ENCODE results near the gene ASAP3.

DNA sequence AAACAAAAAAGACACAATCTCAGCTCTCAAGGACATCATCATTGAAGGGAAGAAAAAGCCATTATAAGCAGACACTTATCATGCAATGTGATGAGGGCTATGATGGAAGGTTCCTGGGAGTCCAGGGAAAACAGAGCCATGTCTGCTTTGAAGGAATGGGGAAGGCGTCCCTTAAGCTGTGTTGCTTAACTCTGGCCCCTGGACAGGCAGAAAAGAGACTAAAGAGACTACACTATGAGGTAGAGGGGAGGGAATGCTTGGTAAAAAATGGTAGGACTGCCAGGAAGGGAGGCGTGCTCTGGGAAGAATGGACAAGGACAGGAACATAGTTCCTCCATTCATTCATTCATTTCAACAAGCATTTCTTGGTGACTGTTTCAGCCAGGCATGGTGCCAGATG, 21.2 kb downstream of the ASAP3 start:
- TF ChIP-seq, protein P1, sequence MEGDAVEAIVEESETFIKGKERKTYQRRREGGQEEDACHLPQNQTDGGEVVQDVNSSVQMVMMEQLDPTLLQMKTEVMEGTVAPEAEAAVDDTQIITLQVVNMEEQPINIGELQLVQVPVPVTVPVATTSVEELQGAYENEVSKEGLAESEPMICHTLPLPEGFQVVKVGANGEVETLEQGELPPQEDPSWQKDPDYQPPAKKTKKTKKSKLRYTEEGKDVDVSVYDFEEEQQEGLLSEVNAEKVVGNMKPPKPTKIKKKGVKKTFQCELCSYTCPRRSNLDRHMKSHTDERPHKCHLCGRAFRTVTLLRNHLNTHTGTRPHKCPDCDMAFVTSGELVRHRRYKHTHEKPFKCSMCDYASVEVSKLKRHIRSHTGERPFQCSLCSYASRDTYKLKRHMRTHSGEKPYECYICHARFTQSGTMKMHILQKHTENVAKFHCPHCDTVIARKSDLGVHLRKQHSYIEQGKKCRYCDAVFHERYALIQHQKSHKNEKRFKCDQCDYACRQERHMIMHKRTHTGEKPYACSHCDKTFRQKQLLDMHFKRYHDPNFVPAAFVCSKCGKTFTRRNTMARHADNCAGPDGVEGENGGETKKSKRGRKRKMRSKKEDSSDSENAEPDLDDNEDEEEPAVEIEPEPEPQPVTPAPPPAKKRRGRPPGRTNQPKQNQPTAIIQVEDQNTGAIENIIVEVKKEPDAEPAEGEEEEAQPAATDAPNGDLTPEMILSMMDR (conservative IDR thresholded peaks at IDR 0.05): no peak
- TF ChIP-seq ZFX (IDR thresholded peaks at IDR 0.05): no peak
